HCT116 (cell line): Measurements from ENCODE around the gene THNSL1. TPM values are rescaled to one million over a fixed set of nuclear protein-coding genes. Genes with fewer than 3 reads are reported as not detected.

Experiments
- ATAC-seq: fragments of 200-7000 bp; cut with Tn5 transposase; 2 replicates; pipeline ENCODE4 v1.9.1; 2020; ENCODE audit warnings: mild to moderate bottlenecking, moderate library complexity
- BruUV-seq: library from RNA; stranded (reverse); fragments of 400-500 nt; replicated peaks from 2 replicates; lab custom pipeline; 2021; lab: Mats Ljungman, UMichigan
- CTCF ChIA-PET: fragments of 300-600 bp; sonication (Branson Sonifier 250); formaldehyde crosslinking; loops from one replicate; lab custom pipeline; 2021; ENCODE audit warnings: antibody characterized with exemption; lab: Charles Lee
- POLR2A ChIA-PET: fragments of 300-600, 350-600 bp; sonication (Branson Sonifier 250); formaldehyde crosslinking; loops from one replicate; lab custom pipeline; 2021; ENCODE audit warnings: antibody characterized with exemption; lab: Charles Lee
- RAD21 ChIA-PET, 2 experiments: fragments of 300-600 bp; sonication (Branson Sonifier 250); formaldehyde crosslinking; loops; one replicate each; lab custom pipeline; 2023; ENCODE audit warnings: low total read pairs in 2 of 2; ENCODE audit not compliant: uncharacterized antibody in 2 of 2, unreplicated experiment in 2 of 2, low non-redundant PET in 1 of 2; lab: Charles Lee
- DNase-seq: peaks from one replicate; pipeline ENCODE4 v3.0.0-alpha.2; 2010; ENCODE audit warnings: low read depth, low spot score
- H2AFZ ChIP-seq: fragments of 200-600 bp; shearing (Covaris generic), sonication (generic); 2 replicates; pipeline ENCODE4 v1.6.1; 2017; ENCODE audit warnings: low read depth, mixed run types, mixed read lengths, antibody characterized with exemption, low read length; ENCODE audit not compliant: poor library complexity, severe bottlenecking
- H3K27ac ChIP-seq: 2 replicates; pipeline ENCODE4 v1.5.1; 2012; ENCODE audit warnings: low read depth, low read length
- H3K27me3 ChIP-seq: fragments of 200-600 bp; sonication (generic); 2 replicates; pipeline ENCODE4 v1.6.1; 2016; ENCODE audit warnings: mixed run types, low read length, mixed read lengths; ENCODE audit not compliant: insufficient read depth
- H3K36me3 ChIP-seq, 2 experiments: fragments of 200-500 bp in 1 of 2; fragments of 200-600 bp in 1 of 2; sonication (Bioruptor generic) in 1 of 2; sonication (generic) in 1 of 2; 2 replicates each; pipeline versions ENCODE4 v1.5.1 to v1.6.1; 2014 to 2016; ENCODE audit warnings: low read length in 2 of 2, inconsistent platforms in 1 of 2, mixed read lengths in 1 of 2, mixed run types in 1 of 2; ENCODE audit not compliant: insufficient read depth in 2 of 2, control insufficient read depth in 1 of 2
- H3K4me1 ChIP-seq, 2 experiments: fragments of 200-600 bp in 1 of 2; sonication (generic) in 1 of 2; 2 replicates each; pipeline versions ENCODE4 v1.5.1 to v1.6.1; 2012 to 2017; ENCODE audit warnings: low read length in 2 of 2, inconsistent platforms in 1 of 2, mild to moderate bottlenecking in 1 of 2, mixed read lengths in 1 of 2, mixed run types in 1 of 2, moderate library complexity in 1 of 2; ENCODE audit not compliant: insufficient read depth in 2 of 2, control insufficient read depth in 1 of 2
- H3K4me2 ChIP-seq: fragments of 200-600 bp; sonication (generic); 2 replicates; pipeline ENCODE4 v1.6.1; 2017; ENCODE audit warnings: mixed run types, low read length, mixed read lengths
- H3K4me3 ChIP-seq, 2 experiments: fragments of 200-600 bp in 1 of 2; sonication (generic) in 1 of 2; replicated peaks in 1 of 2; 2 replicates each; pipeline ENCODE4 v1.5.1; 2011 to 2016; ENCODE audit warnings: low read length in 2 of 2, control low read depth in 1 of 2, low read depth in 1 of 2, mild to moderate bottlenecking in 1 of 2, mixed read lengths in 1 of 2, mixed run types in 1 of 2
- H3K79me2 ChIP-seq: fragments of 200-600 bp; sonication (generic); 2 replicates; pipeline ENCODE4 v1.6.1; 2017; ENCODE audit warnings: mild to moderate bottlenecking, mixed run types, low read length, moderate library complexity, mixed read lengths; ENCODE audit not compliant: insufficient read depth
- H3K9ac ChIP-seq: fragments of 200-600 bp; sonication (generic); 2 replicates; pipeline ENCODE4 v1.6.1; 2016; ENCODE audit warnings: low read length, mixed read lengths
- H3K9me2 ChIP-seq: fragments of 200-600 bp; sonication (generic), shearing (Covaris generic); 2 replicates; pipeline ENCODE4 v1.6.1; 2017; ENCODE audit warnings: mixed run types, mild to moderate bottlenecking, moderate library complexity; ENCODE audit not compliant: insufficient read depth
- H3K9me3 ChIP-seq, 2 experiments: fragments of 200-500 bp in 1 of 2; fragments of 200-600 bp in 1 of 2; sonication (Bioruptor generic) in 1 of 2; sonication (generic) in 1 of 2; 2 replicates each; pipeline ENCODE4 v1.6.1; 2014 to 2017; ENCODE audit warnings: low read length in 2 of 2, mixed read lengths in 2 of 2, inconsistent platforms in 1 of 2, low read depth in 1 of 2, mild to moderate bottlenecking in 1 of 2, mixed run types in 1 of 2, moderate library complexity in 1 of 2; ENCODE audit not compliant: control insufficient read depth in 1 of 2, insufficient read depth in 1 of 2
- H4K20me1 ChIP-seq: fragments of 200-600 bp; sonication (generic), shearing (Covaris generic); 2 replicates; pipeline ENCODE4 v1.6.1; 2017; ENCODE audit warnings: mixed run types, mild to moderate bottlenecking, moderate library complexity; ENCODE audit not compliant: insufficient read depth
- EGR1 ChIP-seq: IDR thresholded peaks from 2 replicates; pipeline ENCODE4 v1.6.1; 2012; ENCODE audit warnings: low read depth
- SP1 ChIP-seq: IDR thresholded peaks from 2 replicates; pipeline ENCODE4 v1.6.1; 2012; ENCODE audit warnings: low read depth
- TCF7L2 ChIP-seq: IDR thresholded peaks from 2 replicates; pipeline ENCODE4 v1.7.0; 2011; ENCODE audit warnings: borderline replicate concordance, inconsistent platforms; ENCODE audit not compliant: insufficient read depth, insufficient read length; ENCODE audit errors: extremely low read depth
- ZNF274 ChIP-seq: fragments of 200-500 bp; sonication (Bioruptor generic); IDR thresholded peaks from 2 replicates; pipeline ENCODE4 v1.6.1; 2014; ENCODE audit warnings: mild to moderate bottlenecking, low read depth, low read length, inconsistent platforms
- intact Hi-C: fragments of 100-400 bp; cut with micrococcal nuclease; formaldehyde crosslinking; loops from 2 replicates; pipeline ENCODE4 v1.10.0; 2022
- total RNA-seq: library from RNA; stranded (reverse); gene quantifications from one replicate; pipeline ENCODE4 v1.2.1, GENCODE V29; 2021; ENCODE audit not compliant: unreplicated experiment
- TF ChIP-seq, protein P1 (sequence below), 3 experiments: fragments of 200-600 bp in 1 of 3; sonication (generic) in 1 of 3; IDR thresholded peaks in 2 of 3; conservative IDR thresholded peaks in 1 of 3; 2 replicates each; pipeline ENCODE4 v1.5.1; 2012 to 2017; ENCODE audit warnings: low read depth in 2 of 3, low read length in 2 of 3, antibody characterized with exemption in 1 of 3, borderline replicate concordance in 1 of 3, control low read depth in 1 of 3, mild to moderate bottlenecking in 1 of 3, mixed read lengths in 1 of 3, mixed run types in 1 of 3, moderate library complexity in 1 of 3; ENCODE audit not compliant: insufficient read depth in 1 of 3
- TF ChIP-seq, protein P2 (sequence below): IDR thresholded peaks from 2 replicates; pipeline ENCODE4 v1.6.1; 2012
- TF ChIP-seq, protein P3 (sequence below): IDR thresholded peaks from 2 replicates; pipeline ENCODE4 v1.6.1; 2011; ENCODE audit warnings: mild to moderate bottlenecking, low read length, moderate library complexity; ENCODE audit not compliant: insufficient replicate concordance; ENCODE audit errors: extremely low read depth

Gene THNSL1
- total RNA-seq, 1 experiment from 2014 or later: 7.7 TPM

DNA sequence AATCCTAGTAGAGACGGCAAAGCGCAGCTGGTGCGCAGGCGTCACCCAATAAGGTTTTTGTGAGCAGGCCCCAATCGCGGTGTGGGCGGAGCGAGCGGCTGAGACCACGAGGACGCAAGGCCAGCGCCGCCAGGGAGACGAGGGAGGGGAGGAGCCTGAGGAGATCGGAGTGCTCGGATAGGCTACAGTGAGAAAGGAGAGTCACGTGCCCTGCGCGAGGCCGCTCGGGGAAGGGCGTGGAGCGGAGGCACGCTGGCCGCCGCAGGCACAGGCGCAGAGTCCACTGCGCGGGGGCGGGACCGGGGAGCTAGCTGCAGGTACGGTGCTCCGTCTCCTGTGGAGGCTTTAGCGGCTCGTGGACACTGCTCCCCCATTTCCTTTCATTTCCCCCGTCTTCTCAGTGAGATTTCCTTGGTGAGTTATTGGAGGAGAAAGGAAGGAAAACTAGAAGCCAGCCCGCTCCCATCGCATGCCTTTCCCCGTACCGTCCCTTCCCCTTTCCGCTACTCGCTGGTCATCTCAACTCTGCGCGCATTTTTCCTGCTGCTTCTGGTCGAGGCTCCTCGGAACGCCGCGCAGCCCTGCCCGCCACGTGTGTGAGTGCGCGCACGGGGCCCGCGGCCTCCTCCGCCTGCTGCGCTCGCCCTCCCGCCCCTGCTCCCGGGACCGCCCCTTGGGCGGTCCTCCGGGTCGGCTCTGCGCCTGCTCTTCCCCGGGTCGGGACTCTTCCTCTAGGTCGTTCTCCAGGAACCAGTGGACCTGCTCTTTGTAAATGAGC, at the start of gene THNSL1 (continued):
- TF ChIP-seq, protein P1, sequence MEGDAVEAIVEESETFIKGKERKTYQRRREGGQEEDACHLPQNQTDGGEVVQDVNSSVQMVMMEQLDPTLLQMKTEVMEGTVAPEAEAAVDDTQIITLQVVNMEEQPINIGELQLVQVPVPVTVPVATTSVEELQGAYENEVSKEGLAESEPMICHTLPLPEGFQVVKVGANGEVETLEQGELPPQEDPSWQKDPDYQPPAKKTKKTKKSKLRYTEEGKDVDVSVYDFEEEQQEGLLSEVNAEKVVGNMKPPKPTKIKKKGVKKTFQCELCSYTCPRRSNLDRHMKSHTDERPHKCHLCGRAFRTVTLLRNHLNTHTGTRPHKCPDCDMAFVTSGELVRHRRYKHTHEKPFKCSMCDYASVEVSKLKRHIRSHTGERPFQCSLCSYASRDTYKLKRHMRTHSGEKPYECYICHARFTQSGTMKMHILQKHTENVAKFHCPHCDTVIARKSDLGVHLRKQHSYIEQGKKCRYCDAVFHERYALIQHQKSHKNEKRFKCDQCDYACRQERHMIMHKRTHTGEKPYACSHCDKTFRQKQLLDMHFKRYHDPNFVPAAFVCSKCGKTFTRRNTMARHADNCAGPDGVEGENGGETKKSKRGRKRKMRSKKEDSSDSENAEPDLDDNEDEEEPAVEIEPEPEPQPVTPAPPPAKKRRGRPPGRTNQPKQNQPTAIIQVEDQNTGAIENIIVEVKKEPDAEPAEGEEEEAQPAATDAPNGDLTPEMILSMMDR (IDR thresholded peaks at IDR 0.05 in 2 of 3, conservative IDR thresholded peaks at IDR 0.05 in 1 of 3; ENCODE audit: borderline replicate concordance in 1 of 3, insufficient read depth in 1 of 3, low read depth in 2 of 3, low read length in 2 of 3): no peak
- peak; percentile 68 for TF ChIP-seq SP1
- TF ChIP-seq, protein P2, sequence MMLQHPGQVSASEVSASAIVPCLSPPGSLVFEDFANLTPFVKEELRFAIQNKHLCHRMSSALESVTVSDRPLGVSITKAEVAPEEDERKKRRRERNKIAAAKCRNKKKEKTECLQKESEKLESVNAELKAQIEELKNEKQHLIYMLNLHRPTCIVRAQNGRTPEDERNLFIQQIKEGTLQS: no peak

DNA sequence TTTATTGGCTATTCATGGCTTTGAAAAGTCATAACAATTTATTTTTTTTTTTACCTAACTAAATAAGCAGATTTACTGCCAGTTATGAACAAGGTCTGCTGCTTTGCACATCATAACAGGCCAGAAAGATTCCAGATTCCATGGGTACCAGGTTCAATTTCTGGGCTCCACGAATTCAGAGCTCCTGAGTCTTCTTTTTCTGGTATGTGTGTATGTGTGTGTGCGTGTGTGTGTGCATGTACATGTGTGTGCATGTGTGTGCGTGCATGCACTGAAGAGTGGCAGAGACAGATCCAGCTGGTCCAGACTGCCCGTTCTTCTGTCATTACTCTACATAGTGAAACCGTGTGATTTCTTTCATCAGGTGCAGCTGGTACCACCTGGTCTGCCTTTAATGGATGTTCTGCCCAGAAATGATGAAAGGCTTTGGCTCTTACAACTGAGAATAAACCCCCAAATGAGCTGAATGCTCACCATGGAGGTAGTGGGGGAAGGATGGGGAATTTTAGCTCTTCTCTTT, 49.4 kb upstream of the THNSL1 start:
- ChIA-PET RAD21 (no interaction called here), POLR2A (no interaction called here)
- no peak overlapping the region for H3K4me3 ChIP-seq
- DNase-seq (no peak), ATAC-seq (no peak)
- BruUV-seq: no TSS peak
- peaks cover 14 to 21% of the 10 kb centered on the region in 2 experiments for H3K4me1 ChIP-seq
- no peak overlapping the region for H3K4me2 ChIP-seq
- no peaks in the 10 kb centered on the region for H3K36me3 ChIP-seq
- no peak overlapping the region for H3K27ac ChIP-seq
- H3K27me3 ChIP-seq: no peaks in the 10 kb centered on the region
- intact Hi-C loops: no loop called here
- no peaks in the 10 kb centered on the region for H4K20me1 ChIP-seq
- no peaks in the 10 kb centered on the region for H3K79me2 ChIP-seq
- no peaks in the 10 kb centered on the region for H3K9me3 ChIP-seq
- H3K9ac ChIP-seq: no peak overlapping the region
- H2AFZ ChIP-seq: no peak overlapping the region
- TF ChIP-seq ZNF274 (no peak), TCF7L2 (no peak), EGR1 (no peak)
- TF ChIP-seq, protein P2: no peak
- TF ChIP-seq, protein P1 (IDR thresholded peaks at IDR 0.05 in 2 of 3, conservative IDR thresholded peaks at IDR 0.05 in 1 of 3; ENCODE audit: borderline replicate concordance in 1 of 3, insufficient read depth in 1 of 3, low read depth in 2 of 3, low read length in 2 of 3): no peak
- TF ChIP-seq, protein P3, sequence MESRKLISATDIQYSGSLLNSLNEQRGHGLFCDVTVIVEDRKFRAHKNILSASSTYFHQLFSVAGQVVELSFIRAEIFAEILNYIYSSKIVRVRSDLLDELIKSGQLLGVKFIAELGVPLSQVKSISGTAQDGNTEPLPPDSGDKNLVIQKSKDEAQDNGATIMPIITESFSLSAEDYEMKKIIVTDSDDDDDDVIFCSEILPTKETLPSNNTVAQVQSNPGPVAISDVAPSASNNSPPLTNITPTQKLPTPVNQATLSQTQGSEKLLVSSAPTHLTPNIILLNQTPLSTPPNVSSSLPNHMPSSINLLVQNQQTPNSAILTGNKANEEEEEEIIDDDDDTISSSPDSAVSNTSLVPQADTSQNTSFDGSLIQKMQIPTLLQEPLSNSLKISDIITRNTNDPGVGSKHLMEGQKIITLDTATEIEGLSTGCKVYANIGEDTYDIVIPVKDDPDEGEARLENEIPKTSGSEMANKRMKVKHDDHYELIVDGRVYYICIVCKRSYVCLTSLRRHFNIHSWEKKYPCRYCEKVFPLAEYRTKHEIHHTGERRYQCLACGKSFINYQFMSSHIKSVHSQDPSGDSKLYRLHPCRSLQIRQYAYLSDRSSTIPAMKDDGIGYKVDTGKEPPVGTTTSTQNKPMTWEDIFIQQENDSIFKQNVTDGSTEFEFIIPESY: no peak
- TF ChIP-seq, all 23 proteins: peak for 0
- CTCF ChIA-PET: no interaction called here
- H3K9me2 ChIP-seq: no peaks in the 10 kb centered on the region
